G401.6 (cell line): ENCODE results near the gene FGD3.
"Not testable (repeated sequence)": the region's sequence is repeated elsewhere in the genome, so short reads cannot be mapped to it uniquely, and the experiment has no call there.

Experiments
- FAIRE-seq: peaks from 2 replicates; lab custom pipeline; 2012; peaks lifted over from hg19 to GRCh38; lab: Jason Lieb, UNC

FGD3 gene, protein sequence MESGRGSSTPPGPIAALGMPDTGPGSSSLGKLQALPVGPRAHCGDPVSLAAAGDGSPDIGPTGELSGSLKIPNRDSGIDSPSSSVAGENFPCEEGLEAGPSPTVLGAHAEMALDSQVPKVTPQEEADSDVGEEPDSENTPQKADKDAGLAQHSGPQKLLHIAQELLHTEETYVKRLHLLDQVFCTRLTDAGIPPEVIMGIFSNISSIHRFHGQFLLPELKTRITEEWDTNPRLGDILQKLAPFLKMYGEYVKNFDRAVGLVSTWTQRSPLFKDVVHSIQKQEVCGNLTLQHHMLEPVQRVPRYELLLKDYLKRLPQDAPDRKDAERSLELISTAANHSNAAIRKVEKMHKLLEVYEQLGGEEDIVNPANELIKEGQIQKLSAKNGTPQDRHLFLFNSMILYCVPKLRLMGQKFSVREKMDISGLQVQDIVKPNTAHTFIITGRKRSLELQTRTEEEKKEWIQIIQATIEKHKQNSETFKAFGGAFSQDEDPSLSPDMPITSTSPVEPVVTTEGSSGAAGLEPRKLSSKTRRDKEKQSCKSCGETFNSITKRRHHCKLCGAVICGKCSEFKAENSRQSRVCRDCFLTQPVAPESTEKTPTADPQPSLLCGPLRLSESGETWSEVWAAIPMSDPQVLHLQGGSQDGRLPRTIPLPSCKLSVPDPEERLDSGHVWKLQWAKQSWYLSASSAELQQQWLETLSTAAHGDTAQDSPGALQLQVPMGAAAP

DNA sequence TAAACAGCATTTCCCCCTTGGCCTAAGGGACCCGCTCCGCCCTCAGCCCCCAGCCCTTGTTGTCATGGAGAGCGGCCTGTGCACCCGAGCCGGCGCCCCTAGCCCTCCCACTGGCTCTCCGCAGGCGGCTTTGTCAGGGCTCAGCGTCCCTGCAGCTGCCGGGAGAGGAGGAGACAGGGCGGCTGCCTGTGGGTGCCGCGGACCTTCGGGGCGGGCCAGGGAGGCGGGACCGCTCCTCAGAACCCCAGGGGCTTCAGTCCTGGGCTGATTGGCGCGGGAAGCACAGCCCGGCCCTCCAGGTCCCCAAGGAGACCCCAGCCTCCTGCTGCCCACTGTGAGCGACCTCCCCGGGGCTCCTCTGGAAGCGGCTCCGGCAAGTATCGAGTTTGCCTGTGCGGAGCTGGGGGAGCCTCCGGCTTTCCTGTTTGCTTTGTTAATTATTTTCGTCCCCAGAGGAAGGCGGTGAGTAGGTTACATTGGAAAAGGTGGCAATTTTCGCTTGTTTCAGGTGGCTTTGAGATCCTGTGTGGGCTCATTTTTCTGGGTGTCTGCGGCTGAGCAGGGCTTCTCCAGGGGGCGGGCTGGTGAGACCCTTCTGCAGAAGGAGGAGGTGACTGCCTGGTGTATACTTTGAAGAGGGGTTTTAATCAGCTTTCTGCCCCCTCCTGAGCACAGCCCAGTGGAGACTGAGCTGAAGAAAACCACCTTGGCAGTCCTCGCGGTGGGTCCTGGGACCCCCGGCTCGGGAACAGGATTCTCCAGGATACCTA is at the start of gene FGD3:
FGD3 (plus strand) TSS at position 256 of the 770 bp plus-strand sequence. CDS start 28,734 bp downstream, outside the sequence.
- no peak for FAIRE-seq

DNA sequence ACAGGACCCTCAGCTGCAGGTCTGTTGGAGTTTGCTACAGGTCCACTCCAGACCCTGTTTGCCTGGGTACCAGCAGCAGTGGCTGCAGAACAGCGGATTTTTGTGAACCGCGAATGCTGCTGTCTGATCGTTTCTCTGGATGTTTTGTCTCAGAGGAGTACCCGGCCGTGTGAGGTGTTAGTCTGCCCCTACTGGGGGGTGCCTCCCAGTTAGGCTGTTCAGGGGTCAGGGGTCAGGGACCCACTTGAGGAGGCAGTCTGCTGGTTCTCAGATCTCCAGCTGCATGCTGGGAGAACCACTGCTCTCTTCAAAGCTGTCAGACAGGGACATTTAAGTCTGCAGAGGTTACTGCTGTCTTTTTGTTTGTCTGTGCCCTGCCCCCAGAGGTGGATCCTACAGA is 42.2 kb upstream of the FGD3 start:
- not testable (repeated sequence) for FAIRE-seq

DNA sequence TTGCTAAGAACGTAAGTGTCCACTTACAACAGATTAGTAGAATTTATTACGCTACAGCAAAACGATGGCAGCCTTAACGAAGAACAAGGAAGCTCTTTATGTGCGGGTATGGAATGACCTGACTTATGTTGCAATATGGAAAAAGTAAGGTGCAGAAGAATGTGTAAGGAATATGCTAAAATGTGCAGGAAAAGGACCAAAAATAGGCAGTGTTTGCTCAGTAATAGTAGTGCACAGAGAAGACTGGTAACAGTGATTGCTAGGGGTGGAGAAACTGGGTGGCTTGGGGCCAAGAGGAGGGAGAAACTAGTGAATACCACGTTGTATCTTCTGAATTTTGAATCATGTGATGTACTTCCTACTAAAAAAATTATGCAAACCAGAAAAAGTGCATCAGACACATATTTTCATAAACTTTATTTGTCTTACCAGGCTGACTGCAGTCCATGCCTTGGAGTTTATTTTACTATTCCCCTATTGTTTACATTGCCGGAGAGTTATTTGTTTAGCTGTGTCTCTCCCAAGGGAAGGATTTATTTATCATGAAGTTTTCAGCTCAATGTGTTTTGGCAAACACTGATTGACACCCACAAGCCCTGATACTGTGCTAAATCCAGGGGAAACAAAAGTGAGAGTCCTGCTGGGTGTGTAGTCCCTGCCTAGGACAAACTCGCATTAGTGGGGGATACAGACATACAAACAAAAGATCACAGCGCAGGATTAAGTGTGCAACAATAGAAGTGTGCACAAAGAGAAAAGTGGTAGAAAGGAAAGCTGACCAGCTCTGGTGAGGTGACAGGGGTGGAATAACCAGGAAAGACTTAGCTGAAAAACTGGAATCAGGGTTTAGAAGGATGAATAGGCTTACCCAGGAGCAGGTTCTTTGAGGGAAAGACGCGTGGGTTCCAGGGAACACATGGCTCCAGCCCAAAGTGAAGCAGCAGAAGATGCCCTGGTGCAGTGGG is 35.5 kb upstream of the FGD3 start:
- no peak for FAIRE-seq

DNA sequence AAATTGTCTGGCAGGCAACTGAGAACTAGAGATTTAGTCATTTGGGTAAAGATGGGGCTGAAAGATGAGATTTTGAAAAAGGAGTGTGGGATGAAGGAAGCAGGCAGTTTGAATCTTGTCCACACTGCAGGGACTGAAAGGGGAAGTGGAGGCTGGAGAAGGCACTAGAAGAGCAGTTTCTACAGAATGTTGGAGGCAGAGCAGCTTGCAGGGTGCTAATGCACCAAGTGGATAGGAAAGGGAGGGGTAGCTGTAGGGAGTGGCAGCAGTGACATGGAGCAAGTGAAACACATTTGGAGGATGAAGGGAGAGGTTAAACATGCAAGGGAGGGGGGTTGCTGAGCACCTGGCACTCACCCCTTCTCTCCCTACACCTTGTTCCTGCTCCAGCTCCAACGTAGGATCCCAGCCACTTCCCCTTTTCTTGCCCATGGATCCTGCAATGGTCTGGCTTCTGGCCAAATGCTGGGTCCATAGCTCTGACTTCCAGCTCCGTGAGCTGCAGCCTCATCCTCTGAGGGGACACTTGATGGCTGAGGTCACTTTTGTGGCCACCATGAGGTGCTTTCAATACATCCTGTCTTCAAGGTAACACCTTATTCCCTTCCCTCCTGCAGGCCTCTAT is 30.0 kb upstream of the FGD3 start:
- no peak for FAIRE-seq

GRCh38 chr9:92920437-92920836 is 26.9 kb upstream of the FGD3 start:
- no peak for FAIRE-seq

DNA sequence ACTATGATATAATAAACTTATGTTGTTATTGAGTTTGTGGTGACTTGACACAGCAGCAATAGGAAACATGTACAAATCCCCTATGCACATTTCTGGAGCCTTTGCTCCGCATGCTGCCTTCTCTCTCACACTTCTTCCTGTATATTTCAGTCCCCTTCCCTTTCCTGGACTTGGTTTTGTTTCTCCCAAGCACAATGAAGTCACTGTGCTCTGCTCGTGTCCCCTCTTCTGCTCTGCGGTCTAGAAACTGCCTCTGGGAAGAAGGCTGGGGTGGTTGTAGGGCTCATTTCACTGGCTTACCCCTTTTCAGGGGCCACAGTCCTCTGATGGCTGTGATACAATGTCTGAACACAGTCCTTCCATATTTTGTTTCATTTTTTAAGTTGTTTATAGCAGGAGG is 15.7 kb upstream of the FGD3 start:
- FAIRE-seq = no peak

GRCh38 chr9:92934321-92934720 is 13.0 kb upstream of the FGD3 start:
- FAIRE-seq = no peak

DNA sequence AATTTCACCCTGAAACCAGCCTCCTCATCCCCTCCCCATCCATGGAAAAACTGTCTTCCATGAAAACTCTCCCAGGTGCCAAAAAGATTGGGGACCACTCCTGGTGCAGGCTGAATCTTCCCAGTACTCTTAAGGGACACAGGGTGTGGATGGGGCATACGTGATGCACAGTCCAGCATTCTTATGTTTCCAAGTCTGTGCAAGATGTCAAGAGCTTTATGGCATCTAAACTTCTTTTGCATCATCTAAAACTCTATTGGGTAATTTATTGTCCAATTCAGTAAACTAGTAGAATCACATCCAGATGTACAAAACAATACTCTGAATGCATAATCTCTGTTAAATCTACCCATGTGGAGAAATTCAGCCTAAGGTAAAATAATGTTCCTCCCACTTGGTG is 9.3 kb upstream of the FGD3 start:
- no peak for FAIRE-seq

GRCh38 chr9:92941861-92942260 is 5.5 kb upstream of the FGD3 start:
- FAIRE-seq = no peak

GRCh38 chr9:92942688-92943616 is 4.4 kb upstream of the FGD3 start:
- FAIRE-seq = no peak

DNA sequence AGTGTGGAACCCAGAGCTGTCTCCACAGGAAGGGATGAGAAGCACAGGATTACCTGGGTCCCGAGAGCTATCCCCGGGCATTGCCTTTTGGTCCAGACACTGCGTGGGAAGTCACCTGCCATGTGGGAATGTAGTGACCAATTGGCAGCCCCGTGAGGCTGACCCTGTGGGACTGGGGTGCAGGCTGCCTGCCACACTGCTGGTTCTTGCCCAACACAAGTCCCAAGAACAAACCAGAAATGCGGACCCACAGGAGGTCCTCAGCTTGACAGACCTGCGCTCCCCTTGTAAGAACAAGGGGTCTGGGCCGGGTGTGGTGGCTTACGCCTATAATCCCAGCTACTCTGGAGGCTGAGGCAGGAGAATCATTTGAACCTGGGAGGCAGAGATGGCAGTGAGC is 2.4 kb upstream of the FGD3 start:
- FAIRE-seq = no peak

- no peak for FAIRE-seq
These were observed 1.5 kb upstream of the FGD3 start for GRCh38 chr9:92945796-92946195.

- no peak for FAIRE-seq
These were observed 763 bp downstream of the FGD3 start for GRCh38 chr9:92948038-92948534.

DNA sequence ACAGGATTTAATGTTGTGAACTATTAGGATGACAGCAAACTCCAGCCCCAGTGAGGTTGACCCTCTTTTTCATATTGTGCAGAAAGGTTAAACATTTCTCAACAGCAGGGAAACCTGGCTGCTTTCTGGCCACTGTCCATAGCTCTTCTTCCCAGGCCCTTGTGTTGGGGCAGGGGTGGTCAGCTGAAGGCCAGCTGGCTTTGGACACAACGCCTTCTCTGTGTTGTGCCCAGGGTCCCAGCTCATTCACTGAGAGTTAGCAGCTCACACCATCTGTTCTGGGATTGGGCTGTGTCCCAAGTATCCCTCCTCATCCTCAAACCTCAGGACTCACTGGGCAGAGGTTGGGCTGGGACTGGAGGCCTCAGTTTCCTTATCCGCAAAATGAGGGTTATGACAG is 1.3 kb downstream of the FGD3 start:
- FAIRE-seq = no peak

DNA sequence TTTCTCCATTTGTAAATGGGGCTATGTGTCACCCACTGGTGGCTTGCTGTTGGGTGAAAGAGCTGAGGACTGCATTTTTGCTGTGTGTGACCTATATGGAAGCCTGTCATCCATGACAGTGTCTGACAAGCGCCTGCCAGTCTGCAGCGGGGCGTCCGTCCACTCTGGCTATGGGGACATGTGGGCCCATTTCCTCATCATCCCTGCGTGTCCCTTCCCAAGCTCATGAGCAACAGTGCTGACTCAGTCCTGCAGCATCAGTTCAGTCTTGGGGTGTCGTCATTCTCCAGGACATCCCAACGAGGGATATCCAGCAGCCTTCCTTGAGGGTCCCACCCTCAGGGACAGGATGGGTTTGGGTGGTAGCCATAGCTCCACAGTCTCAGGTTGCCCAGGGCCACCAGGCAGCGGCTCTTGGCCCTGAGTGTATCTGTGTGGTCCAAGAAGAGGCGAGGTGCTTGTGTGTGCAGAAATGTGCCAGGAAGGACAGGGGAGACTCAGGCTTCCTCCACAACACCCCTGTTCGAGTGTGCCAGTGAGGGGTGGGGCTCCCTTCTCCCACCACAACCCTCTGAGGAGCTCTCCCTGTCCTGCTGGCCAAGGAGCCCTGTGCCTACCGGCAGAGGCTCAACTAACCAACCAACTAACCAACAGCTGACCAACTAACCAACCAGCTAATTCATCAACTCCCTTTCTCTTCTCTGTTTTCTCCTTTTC is 2.1 kb downstream of the FGD3 start:
- no peak for FAIRE-seq

GRCh38 chr9:92950359-92950955 is 3.1 kb downstream of the FGD3 start:
- FAIRE-seq = no peak

DNA sequence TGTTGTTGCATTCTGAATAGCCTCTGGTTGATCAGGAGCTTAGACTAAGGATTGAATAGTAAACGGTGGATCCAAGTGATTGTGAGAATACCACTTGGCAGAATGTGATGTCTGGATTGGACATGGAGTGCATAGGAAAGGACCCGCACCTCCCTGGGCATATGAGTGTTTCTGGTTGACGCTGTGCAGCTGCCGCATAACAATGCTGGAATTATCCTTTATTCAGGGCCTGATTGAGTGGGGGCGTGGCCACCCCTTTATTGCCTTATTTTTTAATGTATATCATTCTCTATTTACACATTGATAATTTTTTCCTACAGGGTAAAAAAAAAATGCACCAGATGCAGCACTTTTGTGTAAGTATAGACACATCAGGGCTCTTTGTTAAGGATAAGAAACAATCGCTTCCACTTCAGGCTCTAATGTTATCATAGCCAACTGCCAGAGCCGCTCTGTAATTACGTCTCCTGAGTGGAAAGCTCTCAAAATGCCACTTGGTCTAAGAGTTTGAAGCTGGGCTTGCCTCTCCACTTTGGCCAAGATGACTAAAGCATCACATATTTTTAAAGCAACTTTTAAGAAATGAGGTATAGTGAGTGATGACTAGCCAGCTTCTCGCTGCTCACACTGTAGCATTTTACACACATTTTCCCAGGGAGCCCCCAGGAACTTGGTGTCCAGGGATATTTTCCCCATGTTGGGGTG is 5.7 kb downstream of the FGD3 start:
- no peak for FAIRE-seq
